Measurements from ENCODE around the gene NUBPL.

Gene NUBPL

GRCh38 chr14:31902945-31903646 lies 341.9 kb downstream of the NUBPL start:
- DNase-seq (ENCODE audit: low read depth in 1 of 2, low spot score in 1 of 2) = no peak

GRCh38 chr14:31909977-31910376 lies 348.8 kb downstream of the NUBPL start:
- DNase-seq (ENCODE audit: low read depth in 1 of 2, low spot score in 1 of 2) = no peak

Data from activated CD4-positive, alpha-beta T cell treated with anti-CD3 and anti-CD28 coated beads, Interleukin-2, amount 50 U/mL, for 24 hours (primary cell).